Measurements from ENCODE around the gene VIPAS39.
A peak's percentile ranks its signal among the peaks of the same experiment; 100 is the strongest.

VIPAS39 gene

DNA sequence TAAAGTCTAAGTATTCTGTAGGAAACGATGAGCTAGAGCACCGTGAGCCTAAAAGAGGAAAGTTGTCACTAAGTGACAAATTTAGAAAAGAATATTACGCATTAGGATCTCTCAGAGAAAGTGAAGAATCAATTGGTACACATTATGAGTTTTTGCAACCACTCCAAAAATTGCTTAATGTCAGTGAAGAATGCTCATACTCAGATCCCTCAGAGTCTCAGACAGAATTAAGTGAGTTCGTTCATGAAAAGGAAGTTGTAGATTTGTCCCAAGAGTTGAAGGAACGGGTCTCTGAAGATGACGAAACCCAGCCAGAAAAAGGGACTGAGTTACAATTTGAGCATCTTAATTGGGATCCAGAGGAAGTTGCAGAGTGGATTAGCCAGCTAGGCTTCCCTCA, 78.7 kb downstream of the VIPAS39 start:
- CTCF ChIA-PET: no interaction called here
- TF ChIP-seq HDGF (IDR thresholded peaks at IDR 0.05; ENCODE audit: borderline replicate concordance) (no peak), CTBP1 (IDR thresholded peaks at IDR 0.05; ENCODE audit: borderline replicate concordance) (no peak), FOXM1 (IDR thresholded peaks at IDR 0.05; ENCODE audit: borderline replicate concordance) (no peak), NFRKB (IDR thresholded peaks at IDR 0.05) (no peak), FOXA1 (IDR thresholded peaks at IDR 0.05) (no peak), SP1 (IDR thresholded peaks at IDR 0.05) (no peak), ELF4 (IDR thresholded peaks at IDR 0.05) (no peak), FOXK2 (IDR thresholded peaks at IDR 0.05) (no peak), BHLHE40 (IDR thresholded peaks at IDR 0.05; ENCODE audit: borderline replicate concordance) (no peak), ZNF384 (IDR thresholded peaks at IDR 0.05) (no peak), L3MBTL2 (conservative IDR thresholded peaks at IDR 0.05) (no peak), SUZ12 (IDR thresholded peaks at IDR 0.05) (no peak), LEF1 (IDR thresholded peaks at IDR 0.05; ENCODE audit: borderline replicate concordance) (no peak), ARNT (IDR thresholded peaks at IDR 0.05) (no peak), TARDBP (IDR thresholded peaks at IDR 0.05) (no peak)
- TF ChIP-seq, protein P1, sequence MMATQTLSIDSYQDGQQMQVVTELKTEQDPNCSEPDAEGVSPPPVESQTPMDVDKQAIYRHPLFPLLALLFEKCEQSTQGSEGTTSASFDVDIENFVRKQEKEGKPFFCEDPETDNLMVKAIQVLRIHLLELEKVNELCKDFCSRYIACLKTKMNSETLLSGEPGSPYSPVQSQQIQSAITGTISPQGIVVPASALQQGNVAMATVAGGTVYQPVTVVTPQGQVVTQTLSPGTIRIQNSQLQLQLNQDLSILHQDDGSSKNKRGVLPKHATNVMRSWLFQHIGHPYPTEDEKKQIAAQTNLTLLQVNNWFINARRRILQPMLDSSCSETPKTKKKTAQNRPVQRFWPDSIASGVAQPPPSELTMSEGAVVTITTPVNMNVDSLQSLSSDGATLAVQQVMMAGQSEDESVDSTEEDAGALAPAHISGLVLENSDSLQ (IDR thresholded peaks at IDR 0.05): no peak
- no peak for DNase-seq (ENCODE audit: extremely low spot score)

DNA sequence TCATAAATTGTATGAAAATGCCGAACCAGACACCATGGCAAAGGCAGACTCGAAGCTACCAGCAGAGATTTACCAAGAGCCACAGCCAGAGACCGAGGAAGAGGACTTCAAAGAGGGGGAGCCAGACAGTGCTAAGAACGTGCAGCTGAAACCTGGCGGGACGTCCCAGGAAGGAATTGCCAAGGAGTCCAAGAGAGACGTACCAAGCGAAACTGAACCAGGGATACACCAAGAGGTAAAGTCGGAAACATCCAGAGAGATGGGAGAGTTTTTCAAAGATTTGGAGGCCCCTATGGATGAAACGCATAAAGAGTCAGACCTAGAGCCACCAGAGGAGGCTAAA, 79.9 kb downstream of the VIPAS39 start:
- ChIA-PET CTCF (interaction anchor here (0.5 to 0.6 kb wide), 2 partner anchors 82 to 198 kb away, joined by 3 read pairs; no protein-coding TSS in a partner anchor), POLR2A (interaction anchor here (0.5 to 2.2 kb wide), 16 partner anchors 9 to 143 kb away, joined by 3 to 23 read pairs (median 4); partner anchors contain the start of genes AHSA1, GSTZ1, POMT2 and VIPAS39)
- no peak for DNase-seq (ENCODE audit: extremely low spot score)
- TF ChIP-seq SP1 (IDR thresholded peaks at IDR 0.05): no peak
- peak; percentile 59 for TF ChIP-seq L3MBTL2 (conservative IDR thresholded peaks at IDR 0.05)

More for the DNA sequence above, 78.7 kb downstream of the VIPAS39 start:
- POLR2A ChIA-PET: no interaction called here

DNA sequence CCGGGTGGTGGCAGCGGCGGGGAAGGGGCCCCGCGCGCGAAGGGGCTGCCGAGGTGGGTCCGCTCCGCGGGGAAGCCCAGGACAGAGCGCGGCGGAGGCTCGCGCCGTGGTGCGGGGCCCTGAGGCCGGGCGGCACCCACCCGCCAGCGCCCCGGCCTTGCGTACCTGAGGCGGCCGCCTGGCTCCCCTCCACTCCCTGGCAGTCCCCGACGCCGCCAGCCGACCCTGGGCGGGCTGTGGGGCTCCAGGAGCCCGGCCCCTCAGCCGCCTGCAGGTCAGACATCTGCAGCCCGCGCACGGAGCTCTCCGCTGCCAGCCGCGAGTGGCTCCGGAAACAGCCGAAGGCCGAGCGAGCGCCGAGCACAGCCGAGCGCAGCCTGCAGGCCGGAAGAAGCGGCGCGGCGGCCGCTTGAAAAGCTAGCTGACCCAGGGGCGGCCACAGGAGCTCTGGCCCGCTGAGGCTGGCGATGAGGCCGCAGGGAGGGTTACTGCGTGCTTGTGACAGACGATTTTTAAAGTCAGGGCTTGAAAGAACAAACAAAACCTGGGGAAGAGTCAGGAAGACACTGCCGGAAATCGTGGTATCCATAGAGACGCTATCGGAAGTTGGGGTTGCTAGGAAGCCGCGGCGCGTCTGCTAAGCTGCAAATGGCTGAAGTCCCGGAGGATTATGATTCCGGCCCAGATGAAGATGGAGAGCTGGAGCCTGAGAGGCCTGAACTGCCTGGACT, 80.5 kb downstream of the VIPAS39 start, which contains the start of the genes SAMD15 and TMED8:
Gene SAMD15, plus strand, starts transcription at position 609 of the 731 bp plus-strand sequence. Its CDS starts 40 bp downstream, at position 649.
Gene TMED8, minus strand, starts transcription at position 324 of the 731 bp plus-strand sequence. Its CDS starts 41 bp downstream, at position 283.
- ChIA-PET POLR2A (interaction anchor here (0.5 to 2.2 kb wide), 16 partner anchors 10 to 143 kb away, joined by 3 to 23 read pairs (median 4); partner anchors contain the start of genes AHSA1, GSTZ1, POMT2 and VIPAS39), CTCF (interaction anchor here (0.5 kb wide), 1 partner anchor 197 kb away, joined by 3 read pairs; no protein-coding TSS in a partner anchor)
- TF ChIP-seq ELF4 (IDR thresholded peaks at IDR 0.05): peak; percentile 49; the same call in 1 of the 2 replicates
- TF ChIP-seq CTBP1 (IDR thresholded peaks at IDR 0.05; ENCODE audit: borderline replicate concordance): no peak
- TF ChIP-seq L3MBTL2 (conservative IDR thresholded peaks at IDR 0.05): no peak
- no peak for TF ChIP-seq SP1 (IDR thresholded peaks at IDR 0.05)
- TF ChIP-seq BHLHE40 (IDR thresholded peaks at IDR 0.05; ENCODE audit: borderline replicate concordance): no peak
- TF ChIP-seq TARDBP (IDR thresholded peaks at IDR 0.05): no peak
- no peak for TF ChIP-seq FOXA1 (IDR thresholded peaks at IDR 0.05)
- no peak for TF ChIP-seq HDGF (IDR thresholded peaks at IDR 0.05; ENCODE audit: borderline replicate concordance)
- TF ChIP-seq, protein P1 (IDR thresholded peaks at IDR 0.05): no peak
- DNase-seq (ENCODE audit: extremely low spot score): peak; percentile 94
